Gastroesophageal sphincter (tissue), 3 donors: ENCODE measurements around the gene RTBDN.

Experiments
- POLR2A ChIP-seq, 2 donors: fragments of 450-650 bp; IDR thresholded peaks; one replicate each; pipeline ENCODE4 v1.6.1; 2017; ENCODE audit warnings: antibody characterized with exemption in 2 of 2, mild to moderate bottlenecking in 2 of 2, moderate library complexity in 1 of 2
- TF ChIP-seq, protein P1 (sequence below), 4 experiments: fragments of 200-600 bp in 2 of 4; fragments of 450-650 bp in 2 of 4; sonication (generic) in 1 of 4; IDR thresholded peaks; one replicate each; pipeline ENCODE4 v1.5.1; 2017 to 2019; ENCODE audit warnings: antibody characterized with exemption in 4 of 4, mild to moderate bottlenecking in 2 of 4, moderate library complexity in 2 of 4

DNA sequence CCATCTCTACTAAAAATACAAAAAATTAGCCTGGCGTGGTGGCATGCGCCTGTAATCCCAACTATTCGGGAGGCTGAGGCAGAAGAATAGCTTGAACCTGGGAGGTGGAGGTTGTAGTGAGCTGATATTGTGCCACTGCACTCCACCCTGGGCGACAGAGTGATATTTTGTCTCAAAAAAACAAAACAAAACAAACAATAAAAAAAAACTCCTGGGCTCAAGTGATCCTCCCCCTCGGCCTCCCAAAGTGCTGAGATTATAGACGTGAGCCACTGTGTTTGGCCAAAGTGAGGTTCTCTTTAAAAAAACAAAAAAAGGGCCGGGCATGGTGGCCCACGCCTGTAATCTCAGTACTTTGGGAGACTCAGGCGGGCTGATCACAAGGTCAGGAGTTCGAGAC lies 46.9 kb downstream of the RTBDN start:
- TF ChIP-seq, protein P1, sequence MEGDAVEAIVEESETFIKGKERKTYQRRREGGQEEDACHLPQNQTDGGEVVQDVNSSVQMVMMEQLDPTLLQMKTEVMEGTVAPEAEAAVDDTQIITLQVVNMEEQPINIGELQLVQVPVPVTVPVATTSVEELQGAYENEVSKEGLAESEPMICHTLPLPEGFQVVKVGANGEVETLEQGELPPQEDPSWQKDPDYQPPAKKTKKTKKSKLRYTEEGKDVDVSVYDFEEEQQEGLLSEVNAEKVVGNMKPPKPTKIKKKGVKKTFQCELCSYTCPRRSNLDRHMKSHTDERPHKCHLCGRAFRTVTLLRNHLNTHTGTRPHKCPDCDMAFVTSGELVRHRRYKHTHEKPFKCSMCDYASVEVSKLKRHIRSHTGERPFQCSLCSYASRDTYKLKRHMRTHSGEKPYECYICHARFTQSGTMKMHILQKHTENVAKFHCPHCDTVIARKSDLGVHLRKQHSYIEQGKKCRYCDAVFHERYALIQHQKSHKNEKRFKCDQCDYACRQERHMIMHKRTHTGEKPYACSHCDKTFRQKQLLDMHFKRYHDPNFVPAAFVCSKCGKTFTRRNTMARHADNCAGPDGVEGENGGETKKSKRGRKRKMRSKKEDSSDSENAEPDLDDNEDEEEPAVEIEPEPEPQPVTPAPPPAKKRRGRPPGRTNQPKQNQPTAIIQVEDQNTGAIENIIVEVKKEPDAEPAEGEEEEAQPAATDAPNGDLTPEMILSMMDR (IDR thresholded peaks at IDR 0.05): no peak
- TF ChIP-seq POLR2A (IDR thresholded peaks at IDR 0.05): no peak
